ENCODE data around the gene CNIH4. TPM values are rescaled to one million over a fixed set of nuclear protein-coding genes. Genes with fewer than 3 reads are reported as not detected.
"Not testable (repeated sequence)": the region's sequence is repeated elsewhere in the genome, so short reads cannot be mapped to it uniquely, and the experiment has no call there.

The CNIH4 gene
- total RNA-seq, 1 donor = 36.2 TPM

GRCh38 chr1:224427346-224427745, 70.7 kb downstream of the CNIH4 start:
- H2AFZ ChIP-seq (ENCODE audit: low read length) = no peak overlapping the region
- peak overlapping the region; percentile 75 for H3K27ac ChIP-seq (ENCODE audit: low read depth, low read length)
- TF ChIP-seq, protein P1, sequence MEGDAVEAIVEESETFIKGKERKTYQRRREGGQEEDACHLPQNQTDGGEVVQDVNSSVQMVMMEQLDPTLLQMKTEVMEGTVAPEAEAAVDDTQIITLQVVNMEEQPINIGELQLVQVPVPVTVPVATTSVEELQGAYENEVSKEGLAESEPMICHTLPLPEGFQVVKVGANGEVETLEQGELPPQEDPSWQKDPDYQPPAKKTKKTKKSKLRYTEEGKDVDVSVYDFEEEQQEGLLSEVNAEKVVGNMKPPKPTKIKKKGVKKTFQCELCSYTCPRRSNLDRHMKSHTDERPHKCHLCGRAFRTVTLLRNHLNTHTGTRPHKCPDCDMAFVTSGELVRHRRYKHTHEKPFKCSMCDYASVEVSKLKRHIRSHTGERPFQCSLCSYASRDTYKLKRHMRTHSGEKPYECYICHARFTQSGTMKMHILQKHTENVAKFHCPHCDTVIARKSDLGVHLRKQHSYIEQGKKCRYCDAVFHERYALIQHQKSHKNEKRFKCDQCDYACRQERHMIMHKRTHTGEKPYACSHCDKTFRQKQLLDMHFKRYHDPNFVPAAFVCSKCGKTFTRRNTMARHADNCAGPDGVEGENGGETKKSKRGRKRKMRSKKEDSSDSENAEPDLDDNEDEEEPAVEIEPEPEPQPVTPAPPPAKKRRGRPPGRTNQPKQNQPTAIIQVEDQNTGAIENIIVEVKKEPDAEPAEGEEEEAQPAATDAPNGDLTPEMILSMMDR (IDR thresholded peaks at IDR 0.05; ENCODE audit: extremely low read depth, low read depth, low read length) = no peak
- H3K36me3 ChIP-seq (ENCODE audit: insufficient read depth, low read length) = peaks cover 46% of the 10 kb centered on the region
- H3K4me2 ChIP-seq (ENCODE audit: insufficient read depth, low read length) = peak overlapping the region; percentile 56
- peaks cover 46% of the 10 kb centered on the region for H3K4me1 ChIP-seq (ENCODE audit: insufficient read depth, low read length)
- DNase-seq (ENCODE audit: insufficient read length, low spot score, missing footprints) = peak; percentile 91
- H3K27me3 ChIP-seq (ENCODE audit: insufficient read depth, low read length) = no peaks in the 10 kb centered on the region
- peaks cover 45% of the 10 kb centered on the region for H4K20me1 ChIP-seq (ENCODE audit: insufficient read depth, low read length)
- H3K79me2 ChIP-seq (ENCODE audit: insufficient read depth, low read length) = peaks cover 68% of the 10 kb centered on the region
- no peak overlapping the region for H3K4me3 ChIP-seq (ENCODE audit: insufficient read depth, low read length)
- H3K9me3 ChIP-seq (ENCODE audit: low read depth, low read length) = no peaks in the 10 kb centered on the region

- not testable (repeated sequence) for H3K4me3 ChIP-seq (ENCODE audit: insufficient read depth, low read length); H3K9me3 ChIP-seq (ENCODE audit: low read depth, low read length); H3K27ac ChIP-seq (ENCODE audit: low read depth, low read length); DNase-seq (ENCODE audit: insufficient read length, low spot score, missing footprints); H2AFZ ChIP-seq (ENCODE audit: low read length); H3K27me3 ChIP-seq (ENCODE audit: insufficient read depth, low read length); H3K4me2 ChIP-seq (ENCODE audit: insufficient read depth, low read length)
- Histone ChIP-seq H4K20me1 (ENCODE audit: insufficient read depth, low read length) (peaks cover 48% of the 10 kb centered on the region), H3K4me1 (ENCODE audit: insufficient read depth, low read length) (peaks cover 49% of the 10 kb centered on the region), H3K36me3 (ENCODE audit: insufficient read depth, low read length) (peaks cover 32% of the 10 kb centered on the region), H3K79me2 (ENCODE audit: insufficient read depth, low read length) (peaks cover 75% of the 10 kb centered on the region)
Observed at GRCh38 chr1:224428713-224429112, 72.0 kb downstream of the CNIH4 start.

Small RNA genes within 50 kb of the gene (small RNA-seq; reads per million reads assigned to genes)
- 14.7 reads per million, percentile 93 among the genes with 10 or more reads in this experiment for gene MIR4742

Other genes with a start within 250 kb of the CNIH4 start
- gene FBXO28, start 242.8 kb upstream of the CNIH4 start, total RNA-seq = 35.5 and 36.5 TPM in 2 replicates
- 85.0 and 87.2 TPM in 2 replicates for gene DEGS1, start 173.6 kb upstream of the CNIH4 start, total RNA-seq
- gene NVL, start 26.7 kb upstream of the CNIH4 start, total RNA-seq = 20.6 and 23.9 TPM in 2 replicates
- gene WDR26, start 77.9 kb downstream of the CNIH4 start, total RNA-seq = 78.9 and 80.2 TPM in 2 replicates